MV-4-11 (cell line): ENCODE results near the gene ZNF683.
"Not testable (repeated sequence)": the region's sequence is repeated elsewhere in the genome, so short reads cannot be mapped to it uniquely, and the experiment has no call there.

Experiments
- DNase-seq: peaks from one replicate; lab custom pipeline; 2025; lab: John Stamatoyannopoulos, UW

Gene ZNF683

GRCh38 chr1:26385063-26385462 is 12.5 kb upstream of the ZNF683 start:
- not testable (repeated sequence) for DNase-seq

GRCh38 chr1:26384076-26384475 is 11.5 kb upstream of the ZNF683 start:
- DNase-seq: no peak

- no peak for DNase-seq
Observed at GRCh38 chr1:26378879-26379251, 6.3 kb upstream of the ZNF683 start.

- DNase-seq: peak; percentile 93
Observed at GRCh38 chr1:26378088-26378878, 5.7 kb upstream of the ZNF683 start.

- no peak for DNase-seq
Observed at GRCh38 chr1:26376050-26376449, 3.5 kb upstream of the ZNF683 start.

GRCh38 chr1:26375081-26375480 is 2.5 kb upstream of the ZNF683 start:
- no peak for DNase-seq

- DNase-seq: not testable (repeated sequence)
Observed at GRCh38 chr1:26374361-26374760, 1.8 kb upstream of the ZNF683 start.

GRCh38 chr1:26373789-26374188 is 1.2 kb upstream of the ZNF683 start:
- peak; percentile 30 for DNase-seq

GRCh38 chr1:26373281-26373680 is 731 bp upstream of the ZNF683 start:
- no peak for DNase-seq

- DNase-seq: no peak
Observed at GRCh38 chr1:26372039-26372438, 511 bp downstream of the ZNF683 start.

- DNase-seq: no peak
Observed at GRCh38 chr1:26370591-26371382, 1.8 kb downstream of the ZNF683 start.

- no peak for DNase-seq
Observed at GRCh38 chr1:26368486-26368885, 4.1 kb downstream of the ZNF683 start.

GRCh38 chr1:26368006-26368405 is 4.5 kb downstream of the ZNF683 start:
- DNase-seq: no peak

- no peak for DNase-seq
Observed at GRCh38 chr1:26367441-26367840, 5.1 kb downstream of the ZNF683 start.

- no peak for DNase-seq
Observed at GRCh38 chr1:26364956-26365355, 7.6 kb downstream of the ZNF683 start.

- peak; percentile 70 for DNase-seq
Observed at GRCh38 chr1:26363549-26364448, 8.8 kb downstream of the ZNF683 start.

GRCh38 chr1:26362331-26362730 is 10.2 kb downstream of the ZNF683 start:
- no peak for DNase-seq

GRCh38 chr1:26361605-26362122 is 10.9 kb downstream of the ZNF683 start:
- DNase-seq: no peak

- no peak for DNase-seq
Observed at GRCh38 chr1:26360807-26361604, 11.5 kb downstream of the ZNF683 start.

- DNase-seq: no peak
Observed at GRCh38 chr1:26359981-26360806, 12.4 kb downstream of the ZNF683 start.
